Measurements from ENCODE around the gene FARS2.

DNA sequence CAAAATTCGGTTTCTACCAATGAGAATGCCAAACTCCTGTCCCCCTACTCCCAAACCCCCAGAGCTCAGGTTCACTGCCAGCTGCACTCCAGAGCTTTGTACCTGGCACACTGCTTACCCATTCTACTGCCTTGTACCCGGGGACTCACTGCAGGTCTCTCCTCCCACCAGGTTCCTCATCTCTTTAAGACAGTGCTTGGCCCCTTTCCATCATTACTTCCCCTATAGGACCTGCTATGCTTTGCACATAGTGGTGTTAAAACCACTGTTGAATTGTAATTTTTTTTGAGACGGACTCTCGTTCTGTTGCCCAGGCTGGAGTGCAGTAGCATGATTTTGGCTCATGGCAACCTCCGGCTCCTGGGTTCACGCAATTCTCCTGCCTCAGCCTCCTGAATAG is 26.4 kb upstream of the FARS2 start:
- TF ChIP-seq, protein P1, sequence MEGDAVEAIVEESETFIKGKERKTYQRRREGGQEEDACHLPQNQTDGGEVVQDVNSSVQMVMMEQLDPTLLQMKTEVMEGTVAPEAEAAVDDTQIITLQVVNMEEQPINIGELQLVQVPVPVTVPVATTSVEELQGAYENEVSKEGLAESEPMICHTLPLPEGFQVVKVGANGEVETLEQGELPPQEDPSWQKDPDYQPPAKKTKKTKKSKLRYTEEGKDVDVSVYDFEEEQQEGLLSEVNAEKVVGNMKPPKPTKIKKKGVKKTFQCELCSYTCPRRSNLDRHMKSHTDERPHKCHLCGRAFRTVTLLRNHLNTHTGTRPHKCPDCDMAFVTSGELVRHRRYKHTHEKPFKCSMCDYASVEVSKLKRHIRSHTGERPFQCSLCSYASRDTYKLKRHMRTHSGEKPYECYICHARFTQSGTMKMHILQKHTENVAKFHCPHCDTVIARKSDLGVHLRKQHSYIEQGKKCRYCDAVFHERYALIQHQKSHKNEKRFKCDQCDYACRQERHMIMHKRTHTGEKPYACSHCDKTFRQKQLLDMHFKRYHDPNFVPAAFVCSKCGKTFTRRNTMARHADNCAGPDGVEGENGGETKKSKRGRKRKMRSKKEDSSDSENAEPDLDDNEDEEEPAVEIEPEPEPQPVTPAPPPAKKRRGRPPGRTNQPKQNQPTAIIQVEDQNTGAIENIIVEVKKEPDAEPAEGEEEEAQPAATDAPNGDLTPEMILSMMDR (IDR thresholded peaks at IDR 0.05) = no peak
- no peak for TF ChIP-seq POLR2A (IDR thresholded peaks at IDR 0.05)

Measured in transverse colon (tissue), 3 donors.